ENCODE results near the gene LIPT2. TPM values are rescaled to one million over a fixed set of nuclear protein-coding genes. Genes with fewer than 3 reads are reported as not detected.
"Not testable (repeated sequence)": the region's sequence is repeated elsewhere in the genome, so short reads cannot be mapped to it uniquely, and the experiment has no call there.

Gene LIPT2
- total and polyA plus RNA-seq, 5 donors = 1.5 to 3.6 (median 2.0) TPM

DNA sequence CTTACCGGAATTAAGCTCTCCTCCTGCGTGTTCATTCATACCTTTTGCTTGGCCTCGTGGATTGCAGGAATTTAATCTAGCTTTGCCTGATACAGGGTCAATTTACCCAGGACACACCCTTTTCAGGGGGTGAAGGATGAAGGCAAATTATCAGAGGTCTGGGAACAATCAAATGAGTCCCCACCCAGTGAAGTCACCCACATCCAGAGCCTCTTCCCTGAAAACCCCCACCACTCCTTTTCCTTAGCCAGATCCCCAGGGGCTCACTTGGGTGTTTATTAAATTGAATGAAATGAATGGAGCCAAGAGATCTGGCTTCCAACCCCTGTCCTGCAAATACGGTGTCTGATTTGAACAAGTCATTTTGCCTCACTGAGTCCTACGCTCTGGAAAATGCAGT is 31.0 kb upstream of the LIPT2 start:
- ATAC-seq = peak; percentile 22 to 66
- Histone ChIP-seq H3K4me1 (ENCODE audit: control insufficient read depth, insufficient read depth, low read length) (no peaks in the 10 kb centered on the region), H3K27me3 (ENCODE audit: control insufficient read depth, insufficient read depth) (no peaks in the 10 kb centered on the region), H3K27ac (ENCODE audit: low read length) (no peak overlapping the region), H3K9me3 (ENCODE audit: control insufficient read depth, low read length) (no peaks in the 10 kb centered on the region), H3K4me3 (ENCODE audit: low read length) (no peak overlapping the region)
- WGBS = 52% methylated on average over 5 of the region's 5 CpGs
- intact Hi-C loops (cut with DNase I) = no loop called here
- no peak for DNase-seq

- intact Hi-C loops (cut with DNase I) = no loop called here
- Histone ChIP-seq H3K4me3 (ENCODE audit: low read length) (no peak overlapping the region), H3K4me1 (ENCODE audit: control insufficient read depth, insufficient read depth, low read length) (no peaks in the 10 kb centered on the region), H3K27me3 (ENCODE audit: control insufficient read depth, insufficient read depth) (no peaks in the 10 kb centered on the region), H3K27ac (ENCODE audit: low read length) (no peak overlapping the region), H3K9me3 (ENCODE audit: control insufficient read depth, low read length) (no peaks in the 10 kb centered on the region)
- WGBS = 85% methylated on average over 3 of the region's 3 CpGs
- ATAC-seq (no peak), DNase-seq (no peak)
Measured at GRCh38 chr11:74522776-74523175, 29.3 kb upstream of the LIPT2 start.

- Histone ChIP-seq H3K27me3 (ENCODE audit: control insufficient read depth, insufficient read depth) (no peaks in the 10 kb centered on the region), H3K9me3 (ENCODE audit: control insufficient read depth, low read length) (no peaks in the 10 kb centered on the region), H3K27ac (ENCODE audit: low read length) (no peak overlapping the region), H3K4me1 (ENCODE audit: control insufficient read depth, insufficient read depth, low read length) (no peaks in the 10 kb centered on the region), H3K4me3 (ENCODE audit: low read length) (no peak overlapping the region)
- peak; percentile 19 to 67 for ATAC-seq
- intact Hi-C loops (cut with DNase I) = no loop called here
- no peak for DNase-seq
- 76% methylated on average over 2 of the region's 2 CpGs for WGBS
Measured at GRCh38 chr11:74521666-74522252, 28.2 kb upstream of the LIPT2 start.

GRCh38 chr11:74520927-74521665 is 27.6 kb upstream of the LIPT2 start:
- peak; percentile 61 to 87 for ATAC-seq

DNA sequence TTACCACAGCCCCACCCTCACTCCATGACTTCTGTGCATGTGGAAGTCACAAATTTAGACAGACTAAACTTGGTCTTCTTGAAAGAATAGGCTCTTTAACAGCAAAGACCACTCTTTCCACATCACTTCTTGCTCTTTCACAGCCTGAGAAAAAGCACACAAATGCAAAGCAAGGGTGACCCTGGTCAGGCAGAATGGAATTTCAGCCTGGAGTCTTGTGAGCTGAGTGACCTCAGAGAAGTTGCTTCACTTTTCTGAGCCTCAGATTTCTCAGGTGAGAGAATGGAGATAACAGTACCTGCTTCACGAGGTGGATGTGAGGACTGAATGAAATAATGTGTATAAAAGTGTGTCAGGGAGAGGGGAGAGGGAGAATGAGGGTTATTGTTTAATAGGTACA is 26.8 kb upstream of the LIPT2 start:
- intact Hi-C loops (cut with DNase I) = no loop called here
- no peaks in the 10 kb centered on the region for H3K27me3 ChIP-seq (ENCODE audit: control insufficient read depth, insufficient read depth)
- DNase-seq (no peak), ATAC-seq (no peak)
- H3K4me1 ChIP-seq (ENCODE audit: control insufficient read depth, insufficient read depth, low read length) = no peaks in the 10 kb centered on the region
- H3K9me3 ChIP-seq (ENCODE audit: control insufficient read depth, low read length) = no peaks in the 10 kb centered on the region
- H3K27ac ChIP-seq (ENCODE audit: low read length) = no peak overlapping the region
- no peak overlapping the region for H3K4me3 ChIP-seq (ENCODE audit: low read length)
- 45% methylated on average over 1 of the region's 1 CpG for WGBS

More at GRCh38 chr11:74520927-74521665, 27.6 kb upstream of the LIPT2 start:
- Histone ChIP-seq H3K4me1 (ENCODE audit: control insufficient read depth, insufficient read depth, low read length) (no peaks in the 10 kb centered on the region), H3K27me3 (ENCODE audit: control insufficient read depth, insufficient read depth) (no peaks in the 10 kb centered on the region), H3K9me3 (ENCODE audit: control insufficient read depth, low read length) (no peaks in the 10 kb centered on the region), H3K27ac (ENCODE audit: low read length) (no peak overlapping the region), H3K4me3 (ENCODE audit: low read length) (no peak overlapping the region)
- intact Hi-C loops (cut with DNase I) = no loop called here
- DNase-seq = peak in 1 of 3 donors; percentile 20
- 53% methylated on average over 12 of the region's 12 CpGs for WGBS

GRCh38 chr11:74519710-74520109 is 26.2 kb upstream of the LIPT2 start:
- ATAC-seq (peak in 1 of 2 donors; percentile 7), DNase-seq (no peak)
- H3K27me3 ChIP-seq (ENCODE audit: control insufficient read depth, insufficient read depth) = no peaks in the 10 kb centered on the region
- no peaks in the 10 kb centered on the region for H3K4me1 ChIP-seq (ENCODE audit: control insufficient read depth, insufficient read depth, low read length)
- no peak overlapping the region for H3K4me3 ChIP-seq (ENCODE audit: low read length)
- no peaks in the 10 kb centered on the region for H3K9me3 ChIP-seq (ENCODE audit: control insufficient read depth, low read length)
- WGBS = 67% methylated on average over 3 of the region's 3 CpGs
- no peak overlapping the region for H3K27ac ChIP-seq (ENCODE audit: low read length)
- intact Hi-C loops (cut with DNase I) = no loop called here

DNA sequence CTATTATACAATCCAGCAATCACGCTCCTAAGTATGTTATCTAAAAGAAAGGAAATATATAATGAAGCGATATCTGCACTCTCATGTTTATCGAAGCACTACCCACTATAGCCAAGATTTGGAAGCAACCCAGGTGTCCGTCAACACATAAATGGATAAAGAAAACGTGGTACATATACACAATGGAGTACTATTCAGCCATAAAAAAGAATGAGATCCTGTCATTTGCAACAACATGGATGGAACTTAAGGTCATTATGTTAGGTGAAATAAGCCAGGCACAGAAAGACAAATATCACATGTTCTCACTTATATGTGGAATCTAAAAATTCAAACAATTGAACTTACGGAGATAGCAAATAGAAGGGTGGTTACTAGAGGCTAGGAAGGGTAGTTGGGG is 24.1 kb upstream of the LIPT2 start:
- H3K27me3 ChIP-seq (ENCODE audit: control insufficient read depth, insufficient read depth); H3K4me1 ChIP-seq (ENCODE audit: control insufficient read depth, insufficient read depth, low read length); H3K27ac ChIP-seq (ENCODE audit: low read length); intact Hi-C loops (cut with DNase I); ATAC-seq; H3K9me3 ChIP-seq (ENCODE audit: control insufficient read depth, low read length); DNase-seq; H3K4me3 ChIP-seq (ENCODE audit: low read length): not testable (repeated sequence)
- WGBS = 74% methylated on average over 6 of the region's 6 CpGs

GRCh38 chr11:74507582-74507981 is 14.1 kb upstream of the LIPT2 start:
- 74% methylated on average over 2 of the region's 2 CpGs for WGBS
- H3K27ac ChIP-seq (ENCODE audit: low read length) = no peak overlapping the region
- H3K9me3 ChIP-seq (ENCODE audit: control insufficient read depth, low read length) = no peaks in the 10 kb centered on the region
- DNase-seq (no peak), ATAC-seq (no peak)
- no peaks in the 10 kb centered on the region for H3K4me1 ChIP-seq (ENCODE audit: control insufficient read depth, insufficient read depth, low read length)
- no peaks in the 10 kb centered on the region for H3K27me3 ChIP-seq (ENCODE audit: control insufficient read depth, insufficient read depth)
- intact Hi-C loops (cut with DNase I) = no loop called here
- no peak overlapping the region for H3K4me3 ChIP-seq (ENCODE audit: low read length)

DNA sequence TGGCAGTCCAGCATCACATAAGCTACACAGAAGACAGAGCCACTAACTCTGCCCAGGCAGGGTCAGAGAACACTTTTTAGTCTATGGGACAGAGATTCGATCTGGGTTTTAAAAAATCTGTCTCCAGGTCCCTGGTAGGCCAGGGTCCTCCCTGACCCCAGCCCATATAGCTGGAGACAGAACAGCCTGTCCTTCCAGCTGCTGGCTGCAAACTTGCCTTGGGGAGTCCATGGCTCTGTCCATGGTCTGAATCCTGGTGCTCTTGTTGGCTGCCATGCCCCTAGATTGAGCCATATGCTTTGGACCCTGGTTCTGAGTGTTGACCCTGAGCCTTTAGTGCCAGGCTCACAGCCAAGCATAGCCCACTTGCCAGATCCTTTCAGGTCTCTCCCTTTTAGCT is 13.3 kb upstream of the LIPT2 start:
- intact Hi-C loops (cut with DNase I) = no loop called here
- Histone ChIP-seq H3K4me1 (ENCODE audit: control insufficient read depth, insufficient read depth, low read length) (no peaks in the 10 kb centered on the region), H3K4me3 (ENCODE audit: low read length) (no peak overlapping the region), H3K27me3 (ENCODE audit: control insufficient read depth, insufficient read depth) (no peaks in the 10 kb centered on the region), H3K9me3 (ENCODE audit: control insufficient read depth, low read length) (no peaks in the 10 kb centered on the region), H3K27ac (ENCODE audit: low read length) (no peak overlapping the region)
- DNase-seq (no peak), ATAC-seq (no peak)
- WGBS = 81% methylated on average over 1 of the region's 1 CpG

DNA sequence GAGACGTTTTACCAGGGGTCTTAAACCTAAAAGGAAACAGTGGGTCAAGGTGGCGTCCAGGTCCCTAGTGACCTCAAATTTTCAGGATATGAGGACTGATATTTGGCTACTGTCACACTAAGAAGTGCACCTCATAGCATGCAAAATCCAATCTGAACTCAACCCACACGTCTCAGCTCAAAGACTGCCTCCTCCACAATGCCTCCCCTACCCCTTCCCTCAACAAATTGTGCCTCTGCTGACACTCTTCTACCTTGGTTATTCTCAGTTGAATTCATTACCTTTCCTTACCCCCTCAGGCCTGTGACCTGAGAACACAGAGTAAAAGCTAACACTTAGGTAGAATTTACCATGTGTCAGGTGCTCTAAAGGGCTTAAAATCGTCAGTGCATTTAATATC is 12.4 kb upstream of the LIPT2 start:
- Histone ChIP-seq H3K27ac (ENCODE audit: low read length) (no peak overlapping the region), H3K9me3 (ENCODE audit: control insufficient read depth, low read length) (no peaks in the 10 kb centered on the region), H3K27me3 (ENCODE audit: control insufficient read depth, insufficient read depth) (no peaks in the 10 kb centered on the region), H3K4me1 (ENCODE audit: control insufficient read depth, insufficient read depth, low read length) (no peaks in the 10 kb centered on the region), H3K4me3 (ENCODE audit: low read length) (no peak overlapping the region)
- ATAC-seq (no peak), DNase-seq (no peak)
- intact Hi-C loops (cut with DNase I) = no loop called here
- WGBS = 85% methylated on average over 4 of the region's 4 CpGs

GRCh38 chr11:74504100-74504691 is 10.7 kb upstream of the LIPT2 start:
- WGBS = 94% methylated on average over 1 of the region's 1 CpG
- Histone ChIP-seq H3K27ac (ENCODE audit: low read length) (no peak overlapping the region), H3K9me3 (ENCODE audit: control insufficient read depth, low read length) (no peaks in the 10 kb centered on the region), H3K4me1 (ENCODE audit: control insufficient read depth, insufficient read depth, low read length) (no peaks in the 10 kb centered on the region), H3K4me3 (ENCODE audit: low read length) (no peak overlapping the region), H3K27me3 (ENCODE audit: control insufficient read depth, insufficient read depth) (no peaks in the 10 kb centered on the region)
- intact Hi-C loops (cut with DNase I) = no loop called here
- ATAC-seq (no peak), DNase-seq (no peak)

Measured in right cardiac atrium (tissue), 5 donors.